GM10248 (cell line): ENCODE results near the gene LRRC59.

ENCODE experiments used
- CTCF ChIA-PET: fragments of 300-600 bp; sonication (Branson Sonifier 250); formaldehyde crosslinking; extraction: SDS; loops from one replicate; lab custom pipeline; 2021; ENCODE audit warnings: antibody characterized with exemption; lab: Yijun Ruan, JAX
- POLR2A ChIA-PET: fragments of 350-650 bp; sonication (Branson Sonifier 250); formaldehyde crosslinking; extraction: SDS; loops from one replicate; lab custom pipeline; 2020; ENCODE audit warnings: antibody characterized with exemption; lab: Yijun Ruan, JAX
- DNase-seq: peaks from one replicate; pipeline ENCODE4 v3.0.0; 2012; ENCODE audit errors: extremely low spot score
- CTCF ChIP-seq: IDR thresholded peaks from 2 replicates; pipeline ENCODE4 v1.5.1; 2012; ENCODE audit warnings: mild to moderate bottlenecking, low read depth; ENCODE audit errors: extremely low read depth, missing control alignments, control extremely low read depth

Gene LRRC59

GRCh38 chr17:50397111-50397918 is at the start of gene LRRC59:
Gene LRRC59, minus strand, starts transcription at chr17:50397523. Its CDS starts 206 bp downstream, at chr17:50397317.
- peak; percentile 100 for TF ChIP-seq CTCF
- peak; percentile 94 for DNase-seq
- ChIA-PET CTCF (interaction anchor here (0.7 to 4.7 kb wide), 53 partner anchors 10 to 470 kb away, joined by 3 to 59 read pairs (median 5); partner anchors contain the start of genes ACSF2, CHAD, EME1 and MRPL27), POLR2A (interaction anchor here (0.6 to 1.8 kb wide), 3 partner anchors 9 to 266 kb away, joined by 3 to 6 read pairs (median 4); no protein-coding TSS in a partner anchor)

- no peak for DNase-seq
- no peak for TF ChIP-seq CTCF
- CTCF ChIA-PET, result interaction anchor here (2.0 kb wide), 1 partner anchor 10 kb away, joined by 6 read pairs; no protein-coding TSS in a partner anchor
- POLR2A ChIA-PET, result no interaction called here
Observed at GRCh38 chr17:50445730-50446325, 48.5 kb upstream of the LRRC59 start.

GRCh38 chr17:50444841-50445715 is 47.8 kb upstream of the LRRC59 start:
- TF ChIP-seq CTCF, result no peak
- CTCF ChIA-PET, result interaction anchor here (2.0 to 2.2 kb wide), 2 partner anchors 11 to 48 kb away, joined by 6 to 8 read pairs; partner anchors contain the start of gene LRRC59
- no peak for DNase-seq
- POLR2A ChIA-PET, result no interaction called here

GRCh38 chr17:50443505-50443974 is 46.2 kb upstream of the LRRC59 start:
- POLR2A ChIA-PET, result no interaction called here
- TF ChIP-seq CTCF, result no peak
- no peak for DNase-seq
- CTCF ChIA-PET, result interaction anchor here (1.1 to 2.6 kb wide), 4 partner anchors 10 to 81 kb away, joined by 4 to 8 read pairs (median 6); partner anchors contain the start of gene LRRC59

- DNase-seq, result no peak
- ChIA-PET CTCF (interaction anchor here (1.0 to 1.1 kb wide), 3 partner anchors 14 to 184 kb away, joined by 3 read pairs; partner anchors contain the start of gene LRRC59), POLR2A (no interaction called here)
- no peak for TF ChIP-seq CTCF
Observed at GRCh38 chr17:50440838-50441829, 43.8 kb upstream of the LRRC59 start.
